DND-41 (cell line): Measurements from ENCODE around the gene NTM.

Source experiments
- ATAC-seq: fragments of 200-7000 bp; cut with Tn5 transposase; 3 replicates; pipeline ENCODE4 v1.9.1; 2021; ENCODE audit warnings: low read depth; ENCODE audit not compliant: insufficient read depth
- DNase-seq: peaks from one replicate; pipeline ENCODE4 v3.0.0-alpha.2; 2020
- H2AFZ ChIP-seq: 2 replicates; pipeline ENCODE4 v1.6.0; 2012; ENCODE audit warnings: low read depth, low read length
- H3K27ac ChIP-seq: 2 replicates; pipeline ENCODE4 v1.5.1; 2012; ENCODE audit warnings: low read length, inconsistent platforms
- H3K27me3 ChIP-seq: fragments of 200-600 bp; sonication (generic); 2 replicates; pipeline ENCODE4 v1.6.0; 2012; ENCODE audit warnings: low read length, mild to moderate bottlenecking, inconsistent platforms; ENCODE audit not compliant: insufficient read depth, poor library complexity
- H3K36me3 ChIP-seq: 2 replicates; pipeline ENCODE4 v1.5.1; 2012; ENCODE audit warnings: low read length, inconsistent platforms; ENCODE audit not compliant: insufficient read depth
- H3K4me1 ChIP-seq: 2 replicates; pipeline ENCODE4 v1.5.1; 2012; ENCODE audit warnings: mild to moderate bottlenecking, low read length; ENCODE audit not compliant: insufficient read depth
- H3K4me2 ChIP-seq: 2 replicates; pipeline ENCODE4 v1.6.0; 2012; ENCODE audit warnings: mild to moderate bottlenecking, moderate library complexity, low read length, inconsistent platforms; ENCODE audit not compliant: insufficient read depth
- H3K4me3 ChIP-seq, 2 experiments: fragments of 200-600 bp in 1 of 2; shearing (Covaris generic) in 1 of 2; 2 replicates each; pipeline ENCODE4 v1.5.1; 2012 to 2016; ENCODE audit warnings: inconsistent platforms in 2 of 2, low read length in 2 of 2, mild to moderate bottlenecking in 2 of 2, low read depth in 1 of 2, moderate library complexity in 1 of 2
- H3K79me2 ChIP-seq: 2 replicates; pipeline ENCODE4 v1.6.0; 2012; ENCODE audit warnings: low read length, inconsistent platforms; ENCODE audit not compliant: insufficient read depth
- H3K9ac ChIP-seq: 2 replicates; pipeline ENCODE4 v1.6.0; 2012; ENCODE audit warnings: low read depth, mild to moderate bottlenecking, inconsistent platforms, low read length, moderate library complexity
- H3K9me3 ChIP-seq: 2 replicates; pipeline ENCODE4 v1.5.1; 2012; ENCODE audit warnings: low read length, moderate library complexity, mild to moderate bottlenecking, inconsistent platforms; ENCODE audit not compliant: insufficient read depth, severe bottlenecking
- H4K20me1 ChIP-seq: 2 replicates; pipeline ENCODE4 v1.6.0; 2012; ENCODE audit warnings: low read length; ENCODE audit not compliant: insufficient read depth
- EZH2 ChIP-seq: IDR thresholded peaks from 3 replicates; pipeline ENCODE4 v1.6.1; 2012; ENCODE audit warnings: borderline replicate concordance, low read depth, mild to moderate bottlenecking, moderate library complexity, low read length, inconsistent platforms; ENCODE audit not compliant: severe bottlenecking
- TF ChIP-seq, protein P1 (sequence below): IDR thresholded peaks from 2 replicates; pipeline ENCODE4 v1.5.1; 2012; ENCODE audit warnings: borderline replicate concordance, low read length, moderate library complexity, mild to moderate bottlenecking; ENCODE audit not compliant: poor library complexity, severe bottlenecking; ENCODE audit errors: extremely low read depth

The NTM gene

DNA sequence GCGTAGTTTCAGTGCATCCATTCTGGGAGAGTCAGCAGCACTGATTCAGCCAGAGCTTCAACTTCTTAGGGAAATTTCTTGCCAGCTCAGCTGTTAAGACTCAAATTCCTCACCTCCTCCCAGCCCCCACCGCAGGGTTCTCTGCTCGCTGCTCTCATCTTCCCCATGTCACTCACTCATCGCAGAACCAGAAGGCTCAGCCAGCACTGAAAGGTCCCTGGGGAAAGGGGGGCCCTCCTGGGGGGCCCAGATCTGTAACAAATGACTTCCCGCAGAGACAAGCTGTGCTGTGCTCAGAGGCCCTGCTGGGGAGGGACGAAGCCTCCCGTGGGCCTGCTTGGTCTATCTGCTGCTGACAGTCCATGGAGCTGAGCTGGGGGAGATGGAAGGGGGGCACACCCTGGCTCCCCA, 220.6 kb downstream of the NTM start:
- Histone ChIP-seq H3K4me2 (no peak overlapping the region), H3K36me3 (no peaks in the 10 kb centered on the region), H3K9me3 (no peaks in the 10 kb centered on the region), H3K27me3 (peaks cover 5% of the 10 kb centered on the region), H3K4me1 (no peaks in the 10 kb centered on the region), H4K20me1 (no peaks in the 10 kb centered on the region), H3K79me2 (no peaks in the 10 kb centered on the region), H2AFZ (no peak overlapping the region), H3K4me3 (no peak overlapping the region), H3K27ac (no peak overlapping the region), H3K9ac (no peak overlapping the region)
- no peak for DNase-seq
- TF ChIP-seq, protein P1, sequence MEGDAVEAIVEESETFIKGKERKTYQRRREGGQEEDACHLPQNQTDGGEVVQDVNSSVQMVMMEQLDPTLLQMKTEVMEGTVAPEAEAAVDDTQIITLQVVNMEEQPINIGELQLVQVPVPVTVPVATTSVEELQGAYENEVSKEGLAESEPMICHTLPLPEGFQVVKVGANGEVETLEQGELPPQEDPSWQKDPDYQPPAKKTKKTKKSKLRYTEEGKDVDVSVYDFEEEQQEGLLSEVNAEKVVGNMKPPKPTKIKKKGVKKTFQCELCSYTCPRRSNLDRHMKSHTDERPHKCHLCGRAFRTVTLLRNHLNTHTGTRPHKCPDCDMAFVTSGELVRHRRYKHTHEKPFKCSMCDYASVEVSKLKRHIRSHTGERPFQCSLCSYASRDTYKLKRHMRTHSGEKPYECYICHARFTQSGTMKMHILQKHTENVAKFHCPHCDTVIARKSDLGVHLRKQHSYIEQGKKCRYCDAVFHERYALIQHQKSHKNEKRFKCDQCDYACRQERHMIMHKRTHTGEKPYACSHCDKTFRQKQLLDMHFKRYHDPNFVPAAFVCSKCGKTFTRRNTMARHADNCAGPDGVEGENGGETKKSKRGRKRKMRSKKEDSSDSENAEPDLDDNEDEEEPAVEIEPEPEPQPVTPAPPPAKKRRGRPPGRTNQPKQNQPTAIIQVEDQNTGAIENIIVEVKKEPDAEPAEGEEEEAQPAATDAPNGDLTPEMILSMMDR = no peak
- no peak for TF ChIP-seq EZH2
- ATAC-seq = no peak

DNA sequence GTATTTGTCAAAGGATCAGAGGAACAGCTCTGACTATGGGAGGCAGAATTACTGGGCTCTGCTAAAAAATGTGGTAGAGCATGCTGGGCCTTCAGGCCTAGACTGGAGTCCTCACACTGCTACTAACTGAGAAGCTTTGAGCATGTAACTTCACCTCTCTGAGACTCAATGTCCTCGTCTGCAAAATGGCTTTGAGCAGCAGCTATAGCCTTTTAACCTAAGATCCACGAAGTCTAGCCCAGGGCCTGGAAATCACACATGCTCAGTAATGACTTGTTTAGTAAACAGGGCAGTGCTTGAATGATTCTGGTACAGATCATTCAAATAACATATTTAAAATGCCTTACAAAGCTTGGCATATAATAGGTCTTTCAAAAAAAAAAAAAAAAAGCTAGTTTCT, 221.7 kb downstream of the NTM start:
- TF ChIP-seq, protein P1 = no peak
- TF ChIP-seq EZH2 = no peak
- H3K9me3 ChIP-seq = no peaks in the 10 kb centered on the region
- no peak overlapping the region for H3K27ac ChIP-seq
- H3K9ac ChIP-seq = no peak overlapping the region
- no peak overlapping the region for H3K4me3 ChIP-seq
- ATAC-seq (no peak), DNase-seq (no peak)
- no peak overlapping the region for H3K4me2 ChIP-seq
- no peaks in the 10 kb centered on the region for H3K4me1 ChIP-seq
- H3K27me3 ChIP-seq = peaks cover 5% of the 10 kb centered on the region
- no peaks in the 10 kb centered on the region for H3K36me3 ChIP-seq
- no peaks in the 10 kb centered on the region for H4K20me1 ChIP-seq
- no peak overlapping the region for H2AFZ ChIP-seq
- no peaks in the 10 kb centered on the region for H3K79me2 ChIP-seq

DNA sequence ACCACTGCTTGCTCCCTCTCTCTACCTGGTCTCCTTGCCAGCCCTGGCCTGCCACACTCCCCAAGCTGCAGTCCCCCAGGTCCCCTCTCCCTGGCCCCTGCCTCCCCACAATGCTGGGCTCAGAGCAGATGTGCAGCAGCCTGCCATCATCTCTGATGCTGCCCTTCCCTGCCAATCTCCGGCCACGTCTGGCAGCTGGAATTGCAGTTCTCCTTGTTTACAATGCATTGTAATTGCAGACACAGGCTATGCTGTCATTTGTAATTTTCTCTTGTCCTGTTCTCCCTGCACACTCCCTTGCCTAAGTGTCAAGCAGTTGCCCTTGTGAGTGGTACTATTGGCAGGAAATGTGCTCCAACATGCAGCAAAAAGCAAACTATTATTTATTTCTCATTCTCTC, 222.3 kb downstream of the NTM start:
- TF ChIP-seq, protein P1 = no peak
- no peak for TF ChIP-seq EZH2
- Histone ChIP-seq H3K27me3 (peaks cover 5% of the 10 kb centered on the region), H3K36me3 (no peaks in the 10 kb centered on the region), H3K4me3 (no peak overlapping the region), H4K20me1 (no peaks in the 10 kb centered on the region), H3K9ac (no peak overlapping the region), H3K27ac (no peak overlapping the region), H3K4me2 (no peak overlapping the region), H3K79me2 (no peaks in the 10 kb centered on the region), H3K9me3 (no peaks in the 10 kb centered on the region), H2AFZ (no peak overlapping the region), H3K4me1 (no peaks in the 10 kb centered on the region)
- ATAC-seq = no peak
- no peak for DNase-seq

DNA sequence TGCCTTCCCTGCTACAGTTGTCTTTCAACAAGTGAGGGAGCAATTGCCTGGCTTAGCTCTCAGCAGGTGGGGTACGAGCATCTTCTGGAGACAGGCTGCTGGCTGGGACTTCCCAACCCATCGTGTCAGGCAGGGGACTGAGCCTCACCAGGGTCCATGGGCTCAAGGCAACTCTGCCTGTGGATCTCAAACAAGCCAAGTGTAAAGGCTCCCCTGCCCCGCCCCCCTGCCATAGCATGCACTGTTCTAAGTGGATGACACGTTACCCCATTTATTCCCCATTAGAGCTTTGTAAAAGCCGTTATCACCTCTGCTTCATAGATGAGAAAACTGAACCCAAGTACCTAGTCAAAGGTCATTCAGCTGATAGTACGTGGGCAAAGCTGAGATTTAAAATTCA, 222.9 kb downstream of the NTM start:
- Histone ChIP-seq H3K9ac (no peak overlapping the region), H4K20me1 (no peaks in the 10 kb centered on the region), H3K27me3 (peaks cover 5% of the 10 kb centered on the region), H3K4me1 (no peaks in the 10 kb centered on the region), H3K36me3 (no peaks in the 10 kb centered on the region), H3K27ac (no peak overlapping the region), H3K4me3 (no peak overlapping the region), H3K9me3 (no peaks in the 10 kb centered on the region), H3K79me2 (no peaks in the 10 kb centered on the region), H3K4me2 (no peak overlapping the region), H2AFZ (no peak overlapping the region)
- DNase-seq (no peak), ATAC-seq (no peak)
- TF ChIP-seq, protein P1 = no peak
- no peak for TF ChIP-seq EZH2
